DND-41 (cell line): ENCODE measurements around the gene AP1S3.

Source experiments
- EZH2 ChIP-seq: IDR thresholded peaks from 3 replicates; pipeline ENCODE4 v1.6.1; 2012; ENCODE audit warnings: borderline replicate concordance, low read depth, mild to moderate bottlenecking, moderate library complexity, low read length, inconsistent platforms; ENCODE audit not compliant: severe bottlenecking
- TF ChIP-seq, protein P1 (sequence below): IDR thresholded peaks from 2 replicates; pipeline ENCODE4 v1.5.1; 2012; ENCODE audit warnings: borderline replicate concordance, low read length, moderate library complexity, mild to moderate bottlenecking; ENCODE audit not compliant: poor library complexity, severe bottlenecking; ENCODE audit errors: extremely low read depth

GRCh38 chr2:223847410-223847809 lies 10.0 kb upstream of the AP1S3 start:
- TF ChIP-seq, protein P1, sequence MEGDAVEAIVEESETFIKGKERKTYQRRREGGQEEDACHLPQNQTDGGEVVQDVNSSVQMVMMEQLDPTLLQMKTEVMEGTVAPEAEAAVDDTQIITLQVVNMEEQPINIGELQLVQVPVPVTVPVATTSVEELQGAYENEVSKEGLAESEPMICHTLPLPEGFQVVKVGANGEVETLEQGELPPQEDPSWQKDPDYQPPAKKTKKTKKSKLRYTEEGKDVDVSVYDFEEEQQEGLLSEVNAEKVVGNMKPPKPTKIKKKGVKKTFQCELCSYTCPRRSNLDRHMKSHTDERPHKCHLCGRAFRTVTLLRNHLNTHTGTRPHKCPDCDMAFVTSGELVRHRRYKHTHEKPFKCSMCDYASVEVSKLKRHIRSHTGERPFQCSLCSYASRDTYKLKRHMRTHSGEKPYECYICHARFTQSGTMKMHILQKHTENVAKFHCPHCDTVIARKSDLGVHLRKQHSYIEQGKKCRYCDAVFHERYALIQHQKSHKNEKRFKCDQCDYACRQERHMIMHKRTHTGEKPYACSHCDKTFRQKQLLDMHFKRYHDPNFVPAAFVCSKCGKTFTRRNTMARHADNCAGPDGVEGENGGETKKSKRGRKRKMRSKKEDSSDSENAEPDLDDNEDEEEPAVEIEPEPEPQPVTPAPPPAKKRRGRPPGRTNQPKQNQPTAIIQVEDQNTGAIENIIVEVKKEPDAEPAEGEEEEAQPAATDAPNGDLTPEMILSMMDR = no peak
- TF ChIP-seq EZH2 = no peak
